HL-60 (cell line): ENCODE results near the gene PIAS4.

Experiments used
- GABPA ChIP-seq: IDR thresholded peaks from 2 replicates; pipeline ENCODE4 v1.6.1; 2012; ENCODE audit warnings: low read depth
- POLR2AphosphoS5 ChIP-seq: IDR thresholded peaks from 2 replicates; pipeline ENCODE4 v1.6.1; 2012; ENCODE audit warnings: low read depth
- SPI1 ChIP-seq: IDR thresholded peaks from 2 replicates; pipeline ENCODE4 v1.6.1; 2012; ENCODE audit warnings: low read depth, mild to moderate bottlenecking, borderline replicate concordance
- TF ChIP-seq, protein P1 (sequence below): IDR thresholded peaks from one replicate; pipeline ENCODE4 v1.5.1; 2011; ENCODE audit warnings: low read length, control low read depth, inconsistent platforms; ENCODE audit not compliant: insufficient read depth

DNA sequence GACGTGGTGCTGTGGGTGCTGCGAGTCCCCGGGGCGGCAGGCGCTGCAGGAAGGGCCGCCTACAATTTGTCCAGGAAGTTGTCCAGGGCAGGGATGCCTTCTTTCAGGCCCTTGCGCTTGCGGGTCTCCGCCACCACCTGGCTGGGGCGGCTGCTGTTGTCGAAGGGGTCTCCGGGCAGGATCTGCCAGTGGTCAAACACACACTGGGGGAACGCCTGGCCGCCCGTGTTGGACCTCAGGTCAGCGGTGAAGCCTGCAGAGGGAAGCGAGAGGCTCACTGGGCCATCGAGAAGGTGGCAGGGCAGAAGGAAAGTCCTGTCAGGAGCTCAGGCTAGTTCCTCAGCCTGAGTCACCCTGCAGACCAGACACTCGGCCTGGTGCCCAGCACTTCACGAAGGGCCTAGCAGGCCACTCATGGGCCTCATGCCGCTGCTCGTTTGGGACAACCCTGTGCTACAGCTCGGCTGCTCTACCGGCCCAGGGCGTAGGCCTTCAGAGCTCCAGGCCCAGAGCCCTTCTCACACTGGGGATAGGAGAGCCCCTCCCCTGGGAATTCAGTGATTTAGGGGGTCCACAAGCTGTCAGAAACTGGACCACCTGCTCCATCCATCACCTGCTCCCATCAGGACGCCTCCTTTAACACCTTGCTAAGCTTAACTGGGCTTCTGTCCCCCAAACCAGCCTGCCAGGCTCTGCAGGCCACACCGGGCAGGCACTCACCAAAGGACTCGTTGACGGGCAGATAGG is 30.9 kb upstream of the PIAS4 start:
- TF ChIP-seq, protein P1, sequence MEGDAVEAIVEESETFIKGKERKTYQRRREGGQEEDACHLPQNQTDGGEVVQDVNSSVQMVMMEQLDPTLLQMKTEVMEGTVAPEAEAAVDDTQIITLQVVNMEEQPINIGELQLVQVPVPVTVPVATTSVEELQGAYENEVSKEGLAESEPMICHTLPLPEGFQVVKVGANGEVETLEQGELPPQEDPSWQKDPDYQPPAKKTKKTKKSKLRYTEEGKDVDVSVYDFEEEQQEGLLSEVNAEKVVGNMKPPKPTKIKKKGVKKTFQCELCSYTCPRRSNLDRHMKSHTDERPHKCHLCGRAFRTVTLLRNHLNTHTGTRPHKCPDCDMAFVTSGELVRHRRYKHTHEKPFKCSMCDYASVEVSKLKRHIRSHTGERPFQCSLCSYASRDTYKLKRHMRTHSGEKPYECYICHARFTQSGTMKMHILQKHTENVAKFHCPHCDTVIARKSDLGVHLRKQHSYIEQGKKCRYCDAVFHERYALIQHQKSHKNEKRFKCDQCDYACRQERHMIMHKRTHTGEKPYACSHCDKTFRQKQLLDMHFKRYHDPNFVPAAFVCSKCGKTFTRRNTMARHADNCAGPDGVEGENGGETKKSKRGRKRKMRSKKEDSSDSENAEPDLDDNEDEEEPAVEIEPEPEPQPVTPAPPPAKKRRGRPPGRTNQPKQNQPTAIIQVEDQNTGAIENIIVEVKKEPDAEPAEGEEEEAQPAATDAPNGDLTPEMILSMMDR, result no peak
- TF ChIP-seq POLR2AphosphoS5, result peak; percentile 80
- TF ChIP-seq SPI1, result no peak
- no peak for TF ChIP-seq GABPA
